Measurements from ENCODE around the gene EHMT1. TPM values are rescaled to one million over a fixed set of nuclear protein-coding genes. Genes with fewer than 3 reads are reported as not detected.

Gene EHMT1
- total RNA-seq, 1 donor from 2014 or later: 163 TPM

DNA sequence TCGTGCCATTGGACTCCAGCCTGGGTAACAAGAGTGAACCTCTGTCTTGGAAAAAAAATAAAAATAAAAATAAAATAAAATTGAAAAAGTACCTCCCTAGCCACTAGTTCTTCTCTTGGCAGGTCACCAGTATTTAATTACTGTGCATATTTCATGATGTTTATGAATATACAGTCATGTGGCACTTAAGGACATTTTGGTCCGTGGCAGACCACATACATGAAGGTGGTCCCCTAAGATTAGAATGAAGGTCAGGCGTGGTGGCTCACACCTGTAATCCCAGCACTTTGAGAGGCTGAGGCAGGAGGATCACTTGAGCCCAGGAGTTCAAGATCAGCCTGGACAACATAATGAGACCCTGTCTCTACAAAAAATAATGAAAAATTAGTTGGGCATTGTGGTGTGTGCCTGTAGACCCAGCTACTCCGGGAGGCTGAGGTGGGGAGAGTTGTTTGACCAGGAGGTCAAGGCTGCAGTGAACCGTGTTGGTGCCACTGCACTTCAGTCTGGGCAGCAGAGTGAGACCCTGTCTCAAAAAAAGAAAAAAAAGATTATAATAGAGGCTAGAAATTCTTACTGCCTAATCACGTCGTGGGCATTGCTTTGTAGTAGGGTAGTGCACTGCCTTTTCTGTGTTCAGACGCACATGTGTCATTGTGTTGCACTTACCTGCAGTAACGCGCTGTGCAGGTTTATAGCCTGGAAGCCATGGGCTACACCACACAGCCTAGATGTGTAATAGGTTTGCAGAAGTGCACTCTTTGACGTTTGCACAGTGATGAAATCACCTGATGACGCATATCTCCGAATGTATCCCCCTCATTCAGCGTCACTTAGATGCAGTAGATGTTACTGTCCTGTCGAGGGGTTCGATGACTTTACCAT is 12.8 kb downstream of the EHMT1 start:
- Mint-ChIP-seq H3K27me3 (ENCODE audit: low read depth) (no peaks in the 10 kb centered on the region), H3K9me3 (no peaks in the 10 kb centered on the region), H3K4me1 (peaks cover 28% of the 10 kb centered on the region), H3K27ac (ENCODE audit: unreplicated experiment) (no peak overlapping the region), H3K36me3 (ENCODE audit: low read depth) (peaks cover 2% of the 10 kb centered on the region), H3K4me3 (no peak overlapping the region)
- no peak for DNase-seq (ENCODE audit: low read depth, low spot score)
- TF ChIP-seq, protein P1, sequence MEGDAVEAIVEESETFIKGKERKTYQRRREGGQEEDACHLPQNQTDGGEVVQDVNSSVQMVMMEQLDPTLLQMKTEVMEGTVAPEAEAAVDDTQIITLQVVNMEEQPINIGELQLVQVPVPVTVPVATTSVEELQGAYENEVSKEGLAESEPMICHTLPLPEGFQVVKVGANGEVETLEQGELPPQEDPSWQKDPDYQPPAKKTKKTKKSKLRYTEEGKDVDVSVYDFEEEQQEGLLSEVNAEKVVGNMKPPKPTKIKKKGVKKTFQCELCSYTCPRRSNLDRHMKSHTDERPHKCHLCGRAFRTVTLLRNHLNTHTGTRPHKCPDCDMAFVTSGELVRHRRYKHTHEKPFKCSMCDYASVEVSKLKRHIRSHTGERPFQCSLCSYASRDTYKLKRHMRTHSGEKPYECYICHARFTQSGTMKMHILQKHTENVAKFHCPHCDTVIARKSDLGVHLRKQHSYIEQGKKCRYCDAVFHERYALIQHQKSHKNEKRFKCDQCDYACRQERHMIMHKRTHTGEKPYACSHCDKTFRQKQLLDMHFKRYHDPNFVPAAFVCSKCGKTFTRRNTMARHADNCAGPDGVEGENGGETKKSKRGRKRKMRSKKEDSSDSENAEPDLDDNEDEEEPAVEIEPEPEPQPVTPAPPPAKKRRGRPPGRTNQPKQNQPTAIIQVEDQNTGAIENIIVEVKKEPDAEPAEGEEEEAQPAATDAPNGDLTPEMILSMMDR (conservative IDR thresholded peaks at IDR 0.05): no peak

DNA sequence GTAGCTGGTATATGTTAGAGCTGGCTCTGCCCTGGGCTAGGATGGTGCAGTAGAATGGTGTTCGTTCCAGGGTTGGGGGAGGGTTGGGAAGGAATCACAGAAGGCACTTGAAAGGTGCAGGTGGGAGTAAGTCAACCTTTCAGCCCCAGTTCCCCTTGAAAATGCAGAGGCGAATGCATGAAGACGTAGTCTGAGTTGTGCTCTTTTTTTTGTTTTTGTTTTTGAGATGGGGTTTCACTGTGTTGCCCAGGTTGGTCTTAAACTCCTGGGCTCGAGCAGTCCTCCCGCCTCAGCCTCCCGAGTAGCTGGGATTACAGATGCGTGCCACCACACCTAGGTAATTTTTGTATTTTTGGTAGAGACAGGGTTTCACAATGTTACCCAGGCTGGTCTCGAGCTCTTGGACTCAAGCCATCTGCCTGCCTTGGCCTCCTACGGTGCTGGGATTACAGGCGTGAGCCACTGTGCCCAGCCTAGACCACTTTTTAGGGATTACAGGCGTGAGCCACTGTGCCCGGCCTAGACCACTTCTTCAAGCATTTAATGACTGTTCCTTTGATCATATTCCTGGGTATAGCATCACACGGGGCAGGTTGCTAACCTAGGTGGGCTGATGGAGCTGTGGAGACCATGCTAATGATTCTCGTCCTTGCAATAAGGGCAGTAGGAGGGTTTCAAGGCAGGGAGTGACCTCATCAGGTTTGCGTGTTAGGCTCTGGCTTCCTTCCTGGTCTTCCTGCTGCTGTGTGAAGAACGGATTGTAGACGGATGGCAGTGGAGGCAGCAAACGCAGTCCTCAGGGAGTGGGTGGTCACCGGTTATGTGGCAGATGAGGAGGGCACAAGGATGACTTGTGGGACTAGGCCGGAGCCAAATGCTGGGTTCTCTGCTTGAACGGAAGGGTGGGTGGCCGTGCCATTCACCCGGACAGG is 13.7 kb downstream of the EHMT1 start:
- peaks cover 27% of the 10 kb centered on the region for H3K4me1 Mint-ChIP-seq
- peak overlapping the region; percentile 78 for H3K27ac Mint-ChIP-seq (ENCODE audit: unreplicated experiment)
- TF ChIP-seq, protein P1 (conservative IDR thresholded peaks at IDR 0.05): no peak
- no peak overlapping the region for H3K4me3 Mint-ChIP-seq
- peaks cover 2% of the 10 kb centered on the region for H3K36me3 Mint-ChIP-seq (ENCODE audit: low read depth)
- no peaks in the 10 kb centered on the region for H3K27me3 Mint-ChIP-seq (ENCODE audit: low read depth)
- no peak for DNase-seq (ENCODE audit: low read depth, low spot score)
- no peaks in the 10 kb centered on the region for H3K9me3 Mint-ChIP-seq

GRCh38 chr9:137634016-137634415 is 15.2 kb downstream of the EHMT1 start:
- no peak for DNase-seq (ENCODE audit: low read depth, low spot score)
- Mint-ChIP-seq H3K4me1 (peaks cover 23% of the 10 kb centered on the region), H3K9me3 (no peaks in the 10 kb centered on the region), H3K4me3 (no peak overlapping the region), H3K36me3 (ENCODE audit: low read depth) (no peaks in the 10 kb centered on the region), H3K27ac (ENCODE audit: unreplicated experiment) (no peak overlapping the region), H3K27me3 (ENCODE audit: low read depth) (no peaks in the 10 kb centered on the region)
- TF ChIP-seq, protein P1 (conservative IDR thresholded peaks at IDR 0.05): no peak

DNA sequence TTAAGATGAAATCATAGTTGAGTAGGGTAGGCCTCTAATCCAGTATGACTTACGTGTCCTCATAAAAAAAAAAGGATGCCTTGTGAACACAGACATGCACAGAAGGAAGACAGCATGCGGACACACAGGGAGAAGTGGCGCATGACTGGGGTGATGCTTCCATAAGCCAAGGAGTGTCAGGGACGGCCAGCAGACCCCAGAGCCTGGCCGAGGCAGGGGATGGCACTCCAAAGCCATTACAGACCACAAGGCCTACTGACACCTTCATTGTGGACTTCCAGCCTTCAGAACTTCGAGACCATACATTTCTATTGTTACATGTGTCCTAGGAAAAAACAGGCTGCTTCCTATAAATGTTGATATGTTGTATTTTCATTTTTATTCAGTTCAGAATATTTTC is 19.9 kb downstream of the EHMT1 start:
- no peaks in the 10 kb centered on the region for H3K27me3 Mint-ChIP-seq (ENCODE audit: low read depth)
- H3K36me3 Mint-ChIP-seq (ENCODE audit: low read depth): peaks cover 7% of the 10 kb centered on the region
- DNase-seq (ENCODE audit: low read depth, low spot score): no peak
- H3K4me3 Mint-ChIP-seq: no peak overlapping the region
- peaks cover 10% of the 10 kb centered on the region for H3K4me1 Mint-ChIP-seq
- TF ChIP-seq, protein P1 (conservative IDR thresholded peaks at IDR 0.05): no peak
- no peak overlapping the region for H3K27ac Mint-ChIP-seq (ENCODE audit: unreplicated experiment)
- no peaks in the 10 kb centered on the region for H3K9me3 Mint-ChIP-seq

DNA sequence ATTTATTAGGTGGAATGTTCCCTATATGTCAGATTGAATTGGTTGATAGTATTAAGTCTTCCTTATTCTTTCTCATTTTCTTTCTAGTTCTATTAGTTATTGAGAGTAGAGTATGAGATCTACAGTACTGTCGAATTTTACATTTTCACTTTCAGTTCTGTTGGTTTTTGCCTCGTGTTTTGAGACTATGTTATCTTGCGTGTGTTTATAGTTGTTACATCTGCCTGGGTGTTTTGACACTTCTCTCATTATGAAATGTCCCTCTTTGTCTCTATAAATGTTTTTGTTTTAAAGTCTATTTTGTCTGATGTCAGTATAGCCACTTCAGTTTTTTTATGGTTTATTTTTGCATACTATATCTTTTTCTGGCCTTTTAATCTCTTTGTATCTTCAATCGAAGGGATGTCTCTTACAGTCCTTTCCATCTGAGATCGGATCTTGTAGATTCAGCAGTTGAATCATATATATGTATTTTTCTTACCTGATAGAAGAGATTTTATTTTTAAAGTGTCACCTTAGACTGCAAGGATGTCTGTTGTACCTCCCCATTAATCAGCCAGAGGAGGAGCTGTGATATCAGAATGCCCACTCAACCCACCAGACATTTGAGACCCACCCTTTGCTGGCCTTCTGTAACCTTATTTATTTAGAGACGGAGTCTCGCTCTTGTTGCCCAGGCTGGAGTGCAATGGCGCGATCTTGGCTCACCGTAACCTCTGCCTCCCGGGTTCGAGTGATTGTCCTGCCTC is 20.7 kb downstream of the EHMT1 start:
- H3K27me3 Mint-ChIP-seq (ENCODE audit: low read depth): no peaks in the 10 kb centered on the region
- no peak for DNase-seq (ENCODE audit: low read depth, low spot score)
- peaks cover 6% of the 10 kb centered on the region for H3K4me1 Mint-ChIP-seq
- no peak overlapping the region for H3K27ac Mint-ChIP-seq (ENCODE audit: unreplicated experiment)
- no peaks in the 10 kb centered on the region for H3K9me3 Mint-ChIP-seq
- TF ChIP-seq, protein P1 (conservative IDR thresholded peaks at IDR 0.05): no peak
- H3K4me3 Mint-ChIP-seq: no peak overlapping the region
- peaks cover 8% of the 10 kb centered on the region for H3K36me3 Mint-ChIP-seq (ENCODE audit: low read depth)

Data from neural crest cell (in vitro differentiated cells).